OCI-LY3 (cell line): ENCODE data around the gene ANKS1A.

Source experiments
- CTCF ChIP-seq: fragments of 200-600, 300-600 bp; sonication (generic); IDR thresholded peaks from 2 replicates; pipeline ENCODE4 v1.5.1; 2014; ENCODE audit warnings: antibody characterized with exemption, low read length, low read depth
- EZH2phosphoT487 ChIP-seq: fragments of 200-600 bp; shearing (Covaris generic); IDR thresholded peaks from 2 replicates; pipeline ENCODE4 v1.6.1; 2018; ENCODE audit warnings: antibody characterized with exemption, mixed run types, low read depth

GRCh38 chr6:34851361-34851760 is 37.7 kb upstream of the ANKS1A start:
- TF ChIP-seq CTCF (no peak), EZH2phosphoT487 (no peak)
